ENCODE measurements around the gene RGL2. TPM values are rescaled to one million over a fixed set of nuclear protein-coding genes. Genes with fewer than 3 reads are reported as not detected.
A peak's percentile ranks its signal among the peaks of the same experiment; 100 is the strongest.

RGL2 gene
- total and polyA plus RNA-seq, 2 of the 13 experiments (the other 11 are each of a cell fraction or from before 2014, with no cell fraction given), result 22.9 to 47.4 TPM

DNA sequence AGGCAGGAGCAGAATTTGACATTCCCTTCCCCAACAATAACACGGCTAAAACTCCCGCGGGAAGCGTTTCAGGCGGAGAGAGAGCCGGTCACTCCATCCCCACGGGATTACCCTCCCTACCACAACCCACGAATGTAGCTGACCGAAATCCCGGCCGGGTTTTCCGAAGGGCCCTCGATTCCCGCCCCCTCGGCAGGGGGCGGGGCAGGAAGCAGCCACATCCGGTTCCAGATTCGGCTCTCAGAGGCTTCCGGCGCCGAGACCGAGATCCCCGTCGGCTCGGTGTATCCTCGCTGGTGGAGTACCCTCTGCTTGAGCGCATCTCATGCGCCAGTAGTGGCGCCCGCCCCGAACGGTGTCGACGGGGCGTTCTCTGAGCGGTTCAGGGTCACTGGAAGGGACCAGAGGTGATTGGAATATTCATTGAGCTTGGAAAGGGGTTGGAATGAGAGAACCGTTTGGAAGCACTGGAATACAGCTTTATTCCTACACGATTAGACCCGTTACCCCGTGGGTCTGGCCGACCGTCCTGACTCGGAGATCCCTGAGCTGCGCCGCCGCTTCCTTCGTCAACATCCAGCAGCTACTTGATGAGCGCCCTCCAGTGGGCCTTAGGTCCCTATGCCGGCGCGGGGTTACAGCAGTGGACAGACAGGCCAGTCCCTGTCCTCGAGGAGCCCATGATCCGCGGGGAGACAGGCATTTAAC lies 649 bp upstream of the RGL2 start (continued):
- TF ChIP-seq ARID4A (CRISPR knock-in tag; IDR thresholded peaks at IDR 0.05; ENCODE audit: borderline replicate concordance), result peak; percentile 93
- no peak for TF ChIP-seq U2AF2 (IDR thresholded peaks at IDR 0.05; ENCODE audit: low read depth, low read length)
- TF ChIP-seq, protein P1, sequence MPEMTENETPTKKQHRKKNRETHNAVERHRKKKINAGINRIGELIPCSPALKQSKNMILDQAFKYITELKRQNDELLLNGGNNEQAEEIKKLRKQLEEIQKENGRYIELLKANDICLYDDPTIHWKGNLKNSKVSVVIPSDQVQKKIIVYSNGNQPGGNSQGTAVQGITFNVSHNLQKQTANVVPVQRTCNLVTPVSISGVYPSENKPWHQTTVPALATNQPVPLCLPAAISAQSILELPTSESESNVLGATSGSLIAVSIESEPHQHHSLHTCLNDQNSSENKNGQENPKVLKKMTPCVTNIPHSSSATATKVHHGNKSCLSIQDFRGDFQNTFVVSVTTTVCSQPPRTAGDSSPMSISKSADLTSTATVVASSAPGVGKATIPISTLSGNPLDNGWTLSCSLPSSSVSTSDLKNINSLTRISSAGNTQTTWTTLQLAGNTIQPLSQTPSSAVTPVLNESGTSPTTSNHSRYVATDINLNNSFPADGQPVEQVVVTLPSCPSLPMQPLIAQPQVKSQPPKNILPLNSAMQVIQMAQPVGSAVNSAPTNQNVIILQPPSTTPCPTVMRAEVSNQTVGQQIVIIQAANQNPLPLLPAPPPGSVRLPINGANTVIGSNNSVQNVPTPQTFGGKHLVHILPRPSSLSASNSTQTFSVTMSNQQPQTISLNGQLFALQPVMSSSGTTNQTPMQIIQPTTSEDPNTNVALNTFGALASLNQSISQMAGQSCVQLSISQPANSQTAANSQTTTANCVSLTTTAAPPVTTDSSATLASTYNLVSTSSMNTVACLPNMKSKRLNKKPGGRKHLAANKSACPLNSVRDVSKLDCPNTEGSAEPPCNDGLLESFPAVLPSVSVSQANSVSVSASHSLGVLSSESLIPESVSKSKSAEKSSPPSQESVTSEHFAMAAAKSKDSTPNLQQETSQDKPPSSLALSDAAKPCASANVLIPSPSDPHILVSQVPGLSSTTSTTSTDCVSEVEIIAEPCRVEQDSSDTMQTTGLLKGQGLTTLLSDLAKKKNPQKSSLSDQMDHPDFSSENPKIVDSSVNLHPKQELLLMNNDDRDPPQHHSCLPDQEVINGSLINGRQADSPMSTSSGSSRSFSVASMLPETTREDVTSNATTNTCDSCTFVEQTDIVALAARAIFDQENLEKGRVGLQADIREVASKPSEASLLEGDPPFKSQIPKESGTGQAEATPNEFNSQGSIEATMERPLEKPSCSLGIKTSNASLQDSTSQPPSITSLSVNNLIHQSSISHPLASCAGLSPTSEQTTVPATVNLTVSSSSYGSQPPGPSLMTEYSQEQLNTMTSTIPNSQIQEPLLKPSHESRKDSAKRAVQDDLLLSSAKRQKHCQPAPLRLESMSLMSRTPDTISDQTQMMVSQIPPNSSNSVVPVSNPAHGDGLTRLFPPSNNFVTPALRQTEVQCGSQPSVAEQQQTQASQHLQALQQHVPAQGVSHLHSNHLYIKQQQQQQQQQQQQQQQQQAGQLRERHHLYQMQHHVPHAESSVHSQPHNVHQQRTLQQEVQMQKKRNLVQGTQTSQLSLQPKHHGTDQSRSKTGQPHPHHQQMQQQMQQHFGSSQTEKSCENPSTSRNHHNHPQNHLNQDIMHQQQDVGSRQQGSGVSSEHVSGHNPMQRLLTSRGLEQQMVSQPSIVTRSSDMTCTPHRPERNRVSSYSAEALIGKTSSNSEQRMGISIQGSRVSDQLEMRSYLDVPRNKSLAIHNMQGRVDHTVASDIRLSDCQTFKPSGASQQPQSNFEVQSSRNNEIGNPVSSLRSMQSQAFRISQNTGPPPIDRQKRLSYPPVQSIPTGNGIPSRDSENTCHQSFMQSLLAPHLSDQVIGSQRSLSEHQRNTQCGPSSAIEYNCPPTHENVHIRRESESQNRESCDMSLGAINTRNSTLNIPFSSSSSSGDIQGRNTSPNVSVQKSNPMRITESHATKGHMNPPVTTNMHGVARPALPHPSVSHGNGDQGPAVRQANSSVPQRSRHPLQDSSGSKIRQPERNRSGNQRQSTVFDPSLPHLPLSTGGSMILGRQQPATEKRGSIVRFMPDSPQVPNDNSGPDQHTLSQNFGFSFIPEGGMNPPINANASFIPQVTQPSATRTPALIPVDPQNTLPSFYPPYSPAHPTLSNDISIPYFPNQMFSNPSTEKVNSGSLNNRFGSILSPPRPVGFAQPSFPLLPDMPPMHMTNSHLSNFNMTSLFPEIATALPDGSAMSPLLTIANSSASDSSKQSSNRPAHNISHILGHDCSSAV (CRISPR knock-in tag; IDR thresholded peaks at IDR 0.05; ENCODE audit: borderline replicate concordance), result peak; percentile 84; the same call in 1 of the 2 replicates
- TF ChIP-seq TRIM22 (IDR thresholded peaks at IDR 0.05), result no peak
- peak; percentile 74 for TF ChIP-seq ZBTB20 (CRISPR knock-in tag; IDR thresholded peaks at IDR 0.05; ENCODE audit: borderline replicate concordance, low read depth)
- no peak for TF ChIP-seq ZNF432 (CRISPR knock-in tag; IDR thresholded peaks at IDR 0.05; ENCODE audit: borderline replicate concordance)
- peak; percentile 46; the same call in 1 of the 2 replicates for TF ChIP-seq IRF2 (CRISPR knock-in tag; IDR thresholded peaks at IDR 0.05)
- no peak for TF ChIP-seq ZFP36L2 (CRISPR knock-in tag; IDR thresholded peaks at IDR 0.05)
- 0 out of 2 replicates have a peak, but pooled peaks have one; percentile 80 for TF ChIP-seq ZNF569 (CRISPR knock-in tag; IDR thresholded peaks at IDR 0.05; ENCODE audit: borderline replicate concordance)
- TF ChIP-seq ZIK1 (CRISPR knock-in tag; IDR thresholded peaks at IDR 0.05; ENCODE audit: borderline replicate concordance, low read depth), result peak; percentile 62; the same call in 1 of the 2 replicates
- peak; percentile 86 for TF ChIP-seq ATF2 (CRISPR knock-in tag; IDR thresholded peaks at IDR 0.05)

Measured in HepG2 (cell line).